Metanephros (tissue), 2 donors: ENCODE results near the gene CARNS1. TPM values are rescaled to one million over a fixed set of nuclear protein-coding genes. Genes with fewer than 3 reads are reported as not detected.

ENCODE experiments used
- small RNA-seq: library from RNA; depleted of rRNA; stranded (forward); fragments of <200 nt; gene quantifications from one replicate; pipeline ENCODE3, GENCODE V24; 2014; ENCODE audit warnings: low replicate concordance
- total RNA-seq: library from RNA; depleted of rRNA; stranded (reverse); fragments of >200 nt; gene quantifications from one replicate; pipeline ENCODE4 v1.2.3, GENCODE V29; 2014

The CARNS1 gene
- total RNA-seq, result 8.8 TPM

DNA sequence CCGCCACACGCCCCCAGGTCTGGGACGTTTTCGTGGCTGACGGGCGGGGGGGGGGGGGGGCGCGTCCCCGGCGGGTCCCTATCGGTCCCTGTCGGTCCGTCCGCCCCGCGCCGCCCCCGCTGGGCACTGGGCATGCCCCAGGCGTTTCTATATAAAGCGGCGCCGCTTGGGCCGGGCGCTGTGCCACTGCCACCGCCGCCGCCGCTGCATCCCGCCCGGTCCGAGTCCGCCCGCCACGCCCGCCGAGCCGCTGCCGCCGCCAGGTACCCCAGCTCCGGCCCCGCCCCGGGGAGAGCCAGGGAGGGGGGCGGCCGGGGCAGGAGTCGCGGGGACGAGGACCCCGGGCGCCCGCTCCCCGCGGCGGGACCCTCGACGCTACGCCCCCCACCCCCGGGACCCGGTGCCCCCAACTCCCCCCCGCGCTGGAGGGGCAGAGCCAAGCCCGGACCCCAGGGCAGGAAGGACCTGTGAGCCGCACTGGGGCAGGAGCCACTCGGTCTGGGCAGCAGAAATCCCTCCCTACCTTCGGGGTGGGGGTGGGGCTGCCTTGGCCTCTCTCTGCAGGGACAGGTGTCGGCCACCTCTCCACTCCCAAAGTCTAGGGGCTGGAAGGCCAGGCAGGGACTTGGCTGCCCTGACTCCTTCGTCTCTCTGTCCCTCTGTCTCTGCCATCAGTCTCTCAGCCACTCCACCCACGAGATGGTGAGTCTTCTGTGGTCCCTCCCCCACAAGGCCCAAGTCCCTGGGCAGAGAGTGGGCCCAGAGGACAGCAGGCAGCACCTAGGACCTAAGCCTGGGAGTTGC is at the start of gene CARNS1:
Gene CARNS1, plus strand, starts transcription at position 178 of the 804 bp plus-strand sequence. Its CDS starts 522 bp downstream, at position 700.

DNA sequence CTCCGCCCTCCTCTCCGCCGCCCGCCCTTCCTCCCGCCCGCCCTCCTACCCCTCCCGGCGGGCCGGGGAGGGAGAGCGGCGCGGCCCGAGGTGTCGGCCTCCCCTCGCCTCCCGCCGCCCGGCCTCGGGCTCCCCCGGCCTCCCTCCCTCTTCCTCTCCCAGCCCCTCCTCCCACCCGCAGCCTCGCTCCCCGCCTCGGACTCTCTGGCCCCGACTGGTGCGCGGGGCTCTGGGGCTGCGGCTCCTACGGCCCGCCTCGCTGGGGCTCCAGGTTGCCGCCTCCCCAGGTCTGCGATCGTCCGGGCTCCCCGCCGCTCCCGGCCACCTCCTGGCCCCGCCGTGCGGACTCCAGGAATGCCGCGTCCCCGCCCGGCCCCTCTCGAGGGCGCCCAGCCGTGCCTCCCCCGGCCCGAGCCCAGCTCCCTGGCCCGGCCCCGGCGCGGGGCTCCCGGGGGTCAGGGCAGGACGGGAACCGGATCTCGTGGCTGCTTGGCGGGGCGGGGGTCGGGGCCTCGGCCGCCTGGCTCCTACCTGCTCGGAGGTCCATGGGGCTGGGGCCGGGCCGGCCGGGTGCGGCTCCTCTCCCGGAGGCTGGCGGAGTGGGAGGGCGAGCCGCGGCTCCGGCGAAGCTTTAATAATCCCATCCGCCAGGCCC is 42.4 kb upstream of the CARNS1 start, which contains the start of gene CLCF1:
Gene CLCF1, minus strand, starts transcription at position 606 of the 655 bp plus-strand sequence. Its CDS starts 59 bp downstream, at position 547.

GRCh38 chr11:67391304-67392182 is 23.9 kb upstream of the CARNS1 start, which contains the start of gene RAD9A:
Gene RAD9A (plus strand): TSS chr11:67391986. CDS start chr11:67392045, 59 bp downstream.

GRCh38 chr11:67401495-67402191 is 13.8 kb upstream of the CARNS1 start, which contains the start of gene PPP1CA:
Gene PPP1CA (minus strand): TSS chr11:67401858. CDS start chr11:67401782, 76 bp downstream.

GRCh38 chr11:67428052-67429001 is 12.8 kb downstream of the CARNS1 start, which contains the start of gene RPS6KB2:
Gene RPS6KB2 (plus strand): TSS chr11:67428494. CDS start chr11:67428546, 52 bp downstream.

GRCh38 chr11:67437082-67437808 is 21.8 kb downstream of the CARNS1 start, which contains the start of gene PTPRCAP:
Gene PTPRCAP (minus strand): TSS chr11:67437682. CDS start chr11:67437619, 63 bp downstream.

GRCh38 chr11:67452141-67452952 is 36.9 kb downstream of the CARNS1 start, which contains the start of gene GPR152:
Gene GPR152 (minus strand): TSS chr11:67452729. CDS start chr11:67452724, 5 bp downstream.

GRCh38 chr11:67455054-67455453 is 39.6 kb downstream of the CARNS1 start, which contains the start of gene CABP4:
Gene CABP4 (plus strand): TSS chr11:67455354. CDS start chr11:67455424, 70 bp downstream.

DNA sequence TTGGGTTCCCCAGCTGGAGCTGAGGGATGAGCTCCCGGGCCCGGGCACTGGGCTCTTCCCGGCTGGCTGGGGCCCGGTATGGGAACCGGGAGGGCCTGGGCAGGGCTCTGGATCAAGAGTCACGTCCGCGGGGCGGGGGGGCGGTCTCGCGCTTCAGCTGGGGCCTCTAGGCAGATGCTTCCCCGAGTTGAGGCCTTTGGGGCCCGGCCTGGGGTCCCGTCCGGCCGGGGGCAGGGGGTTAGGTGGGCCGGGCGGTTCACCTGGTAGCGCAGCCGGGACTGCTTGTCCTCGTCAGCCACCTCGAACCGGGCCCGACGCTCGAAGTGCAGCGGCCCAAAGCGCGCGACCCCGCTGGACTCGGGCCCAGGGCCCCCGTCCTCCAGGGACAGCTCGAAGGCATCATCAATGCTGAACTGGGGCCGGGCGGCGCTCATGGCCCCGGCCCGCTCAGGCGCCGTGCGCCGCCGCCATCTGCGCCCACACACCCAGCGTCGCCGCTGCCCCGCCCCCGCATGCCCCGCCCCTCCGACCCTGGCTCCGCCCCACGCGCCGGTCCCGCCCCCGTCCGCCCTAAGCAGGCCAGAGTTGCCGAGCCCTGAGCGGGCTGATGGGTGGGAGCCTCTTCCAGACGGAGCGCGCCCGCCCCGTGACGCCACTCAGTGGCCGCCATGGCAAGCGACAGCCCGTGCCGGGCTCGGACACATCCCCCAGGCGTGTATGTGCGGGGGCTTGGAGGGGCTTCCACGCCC is 53.5 kb downstream of the CARNS1 start, which contains the start of gene TMEM134:
Gene TMEM134, minus strand, starts transcription at position 493 of the 749 bp plus-strand sequence. Its CDS starts 59 bp downstream, at position 434.

Small RNA genes within 50 kb of the gene (small RNA-seq; reads per million reads assigned to genes)
- not detected for gene RNU6-1238P

Other genes with a start within 250 kb of the CARNS1 start
- gene GRK2, start 149.2 kb upstream of the CARNS1 start, total RNA-seq, result 39.3 TPM
- 52.0 TPM for gene ANKRD13D, start 126.4 kb upstream of the CARNS1 start, total RNA-seq
- 22.5 TPM for gene SSH3, start 112.1 kb upstream of the CARNS1 start, total RNA-seq
- gene POLD4, start 62.1 kb upstream of the CARNS1 start, total RNA-seq, result 15.9 TPM
- gene CLCF1, start 42.1 kb upstream of the CARNS1 start, total RNA-seq, result 3.5 TPM
- gene RAD9A, start 23.7 kb upstream of the CARNS1 start, total RNA-seq, result 22.3 TPM
- gene PPP1CA, start 13.8 kb upstream of the CARNS1 start, total RNA-seq, result 144 TPM
- 4.9 TPM for gene TBC1D10C, start 11.6 kb upstream of the CARNS1 start, total RNA-seq
- 35.5 TPM for gene RPS6KB2, start 12.8 kb downstream of the CARNS1 start, total RNA-seq
- 2.5 TPM for gene PTPRCAP, start 22.0 kb downstream of the CARNS1 start, total RNA-seq
- 89.6 TPM for gene CORO1B, start 27.8 kb downstream of the CARNS1 start, total RNA-seq
- not detected for gene GPR152, start 37.1 kb downstream of the CARNS1 start, total RNA-seq
- 0.58 TPM for gene CABP4, start 39.7 kb downstream of the CARNS1 start, total RNA-seq
- gene TMEM134, start 53.6 kb downstream of the CARNS1 start, total RNA-seq, result 56.6 TPM
- 65.4 TPM for gene AIP, start 67.3 kb downstream of the CARNS1 start, total RNA-seq
- 60.2 TPM for gene PITPNM1, start 89.7 kb downstream of the CARNS1 start, total RNA-seq
- gene CDK2AP2, start 92.5 kb downstream of the CARNS1 start, total RNA-seq, result 38.0 TPM
- not detected for gene CABP2, start 107.8 kb downstream of the CARNS1 start, total RNA-seq
- gene GSTP1, start 168.1 kb downstream of the CARNS1 start, total RNA-seq, result 811 TPM
- gene NDUFV1, start 191.3 kb downstream of the CARNS1 start, total RNA-seq, result 205 TPM
- gene NUDT8, start 214.3 kb downstream of the CARNS1 start, total RNA-seq, result 10.9 TPM
- not detected for gene TBX10, start 224.1 kb downstream of the CARNS1 start, total RNA-seq
- gene ACY3, start 235.1 kb downstream of the CARNS1 start, total RNA-seq, result 9.1 TPM